Body of pancreas (tissue), 4 donors: ENCODE results near the gene PCNX1. TPM values are rescaled to one million over a fixed set of nuclear protein-coding genes. Genes with fewer than 3 reads are reported as not detected.

Experiments used
- ATAC-seq: fragments of 150-250 bp; one replicate; pipeline ENCODE4 v1.9.1; 2016
- DNase-seq, 4 donors: peaks; one replicate each; pipeline ENCODE4 v3.0.0-alpha.2; 2019
- H3K27ac ChIP-seq, 4 donors: fragments of 200-600 bp; sonication (generic); 1 replicate in 3 of 4; 2 replicates in 1 of 4; pipeline versions ENCODE4 v1.5.1 to v1.6.1; 2016 to 2019; ENCODE audit warnings: mild to moderate bottlenecking in 1 of 4, mixed read lengths in 1 of 4, moderate library complexity in 1 of 4
- H3K27me3 ChIP-seq, 2 donors: fragments of 200-600 bp; sonication (generic); one replicate each; pipeline ENCODE4 v1.6.0; 2016; ENCODE audit warnings: mild to moderate bottlenecking in 1 of 2
- H3K36me3 ChIP-seq, 2 donors: fragments of 200-600 bp; sonication (generic); replicated peaks in 1 of 2; 2 replicates each; pipeline ENCODE4 v1.5.1; 2016; ENCODE audit warnings: low read depth in 2 of 2; ENCODE audit not compliant: insufficient read depth in 1 of 2
- H3K4me1 ChIP-seq: fragments of 200-600 bp; sonication (generic); one replicate; pipeline ENCODE4 v1.6.0; 2016
- H3K4me3 ChIP-seq, 2 donors: fragments of 200-600 bp; sonication (generic); 1 replicate in 1 of 2; 2 replicates in 1 of 2; pipeline ENCODE4 v1.5.1; 2016 to 2019
- H3K9me3 ChIP-seq, 3 donors: fragments of 200-600 bp; sonication (generic); 1 replicate in 2 of 3; 2 replicates in 1 of 3; pipeline ENCODE4 v1.5.1; 2016
- POLR2A ChIP-seq, 3 donors: fragments of 450-650 bp; IDR thresholded peaks; one replicate each; pipeline ENCODE4 v1.6.1; 2016; ENCODE audit warnings: antibody characterized with exemption in 3 of 3, mild to moderate bottlenecking in 2 of 3
- WGBS, 2 donors: methylation state at CpG; one replicate each; pipeline ENCODE4 v1.1.5; 2017; 5-methylcytosine and 5-hydroxymethylcytosine counted together
- intact Hi-C: fragments of 100-400 bp; cut with DNase I; formaldehyde crosslinking; loops from one replicate; pipeline ENCODE4 v1.15.1; 2023
- total RNA-seq, 2 donors: library from RNA; depleted of rRNA; stranded (reverse); fragments of >200 nt; gene quantifications; one replicate each; pipeline ENCODE4 v1.1.0, GENCODE V29; 2016
- TF ChIP-seq, protein P1 (sequence below), 7 experiments: fragments of 450-650 bp in 4 of 7; fragments of 200-600 bp in 3 of 7; sonication (generic) in 3 of 7; IDR thresholded peaks; one replicate each; pipeline ENCODE4 v1.5.1; 2016 to 2019; ENCODE audit warnings: antibody characterized with exemption in 7 of 7

The PCNX1 gene
- total RNA-seq, 2 donors from 2014 or later = 25.4 to 94.3 TPM

DNA sequence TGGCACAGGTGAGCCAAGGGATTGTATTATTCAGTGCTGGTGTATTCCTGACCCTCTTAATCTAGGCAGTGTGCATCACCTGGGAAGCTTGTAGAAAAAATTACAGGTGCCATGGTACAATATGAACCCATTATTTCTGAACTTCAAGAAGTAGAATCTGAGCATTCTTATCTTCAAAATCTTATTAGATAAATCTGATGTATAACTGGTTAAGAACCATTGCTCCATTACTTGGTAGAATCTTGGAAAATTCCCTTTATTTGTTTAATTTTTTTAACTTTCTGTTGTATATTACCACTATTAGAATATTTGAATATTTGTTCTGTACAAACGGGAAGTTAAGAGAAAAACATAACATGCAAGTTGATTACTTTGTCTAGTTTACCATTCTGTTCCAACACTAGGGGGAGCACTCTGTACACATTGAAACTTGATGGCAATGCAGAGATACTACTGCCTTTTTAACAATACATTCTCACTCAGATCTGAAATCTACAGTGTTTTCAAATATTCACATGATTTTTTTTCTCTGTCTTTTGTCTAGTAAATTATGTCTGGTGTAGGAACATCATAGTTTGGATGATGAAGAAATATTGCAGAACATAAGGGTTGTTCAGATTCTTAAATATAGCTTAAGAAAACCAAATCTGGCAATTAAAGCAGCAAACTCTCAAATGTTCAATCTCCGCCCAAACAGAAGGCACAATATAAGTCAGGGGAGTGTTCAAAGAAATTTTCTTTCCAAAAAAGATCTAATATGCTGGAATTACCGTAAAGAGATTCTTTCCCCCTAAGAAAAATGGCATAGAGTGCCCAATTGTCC is 196.6 kb downstream of the PCNX1 start:
- peak in 1 of 4 donors; percentile 33 for DNase-seq
- Histone ChIP-seq H3K4me1 (no peaks in the 10 kb centered on the region), H3K4me3 (no peak overlapping the region), H3K27me3 (no peaks in the 10 kb centered on the region), H3K27ac (no peak overlapping the region), H3K36me3 (peaks cover 0 to 2% of the 10 kb centered on the region in 2 donors), H3K9me3 (no peaks in the 10 kb centered on the region)
- TF ChIP-seq POLR2A (IDR thresholded peaks at IDR 0.05) = no peak
- TF ChIP-seq, protein P1, sequence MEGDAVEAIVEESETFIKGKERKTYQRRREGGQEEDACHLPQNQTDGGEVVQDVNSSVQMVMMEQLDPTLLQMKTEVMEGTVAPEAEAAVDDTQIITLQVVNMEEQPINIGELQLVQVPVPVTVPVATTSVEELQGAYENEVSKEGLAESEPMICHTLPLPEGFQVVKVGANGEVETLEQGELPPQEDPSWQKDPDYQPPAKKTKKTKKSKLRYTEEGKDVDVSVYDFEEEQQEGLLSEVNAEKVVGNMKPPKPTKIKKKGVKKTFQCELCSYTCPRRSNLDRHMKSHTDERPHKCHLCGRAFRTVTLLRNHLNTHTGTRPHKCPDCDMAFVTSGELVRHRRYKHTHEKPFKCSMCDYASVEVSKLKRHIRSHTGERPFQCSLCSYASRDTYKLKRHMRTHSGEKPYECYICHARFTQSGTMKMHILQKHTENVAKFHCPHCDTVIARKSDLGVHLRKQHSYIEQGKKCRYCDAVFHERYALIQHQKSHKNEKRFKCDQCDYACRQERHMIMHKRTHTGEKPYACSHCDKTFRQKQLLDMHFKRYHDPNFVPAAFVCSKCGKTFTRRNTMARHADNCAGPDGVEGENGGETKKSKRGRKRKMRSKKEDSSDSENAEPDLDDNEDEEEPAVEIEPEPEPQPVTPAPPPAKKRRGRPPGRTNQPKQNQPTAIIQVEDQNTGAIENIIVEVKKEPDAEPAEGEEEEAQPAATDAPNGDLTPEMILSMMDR (IDR thresholded peaks at IDR 0.05) = peak; percentile 46 to 74 (median 71)
- 52 to 57% methylated on average over 3 of the region's 3 CpGs for WGBS, 2 donors
- no peak for ATAC-seq
- intact Hi-C loops = no loop called here

DNA sequence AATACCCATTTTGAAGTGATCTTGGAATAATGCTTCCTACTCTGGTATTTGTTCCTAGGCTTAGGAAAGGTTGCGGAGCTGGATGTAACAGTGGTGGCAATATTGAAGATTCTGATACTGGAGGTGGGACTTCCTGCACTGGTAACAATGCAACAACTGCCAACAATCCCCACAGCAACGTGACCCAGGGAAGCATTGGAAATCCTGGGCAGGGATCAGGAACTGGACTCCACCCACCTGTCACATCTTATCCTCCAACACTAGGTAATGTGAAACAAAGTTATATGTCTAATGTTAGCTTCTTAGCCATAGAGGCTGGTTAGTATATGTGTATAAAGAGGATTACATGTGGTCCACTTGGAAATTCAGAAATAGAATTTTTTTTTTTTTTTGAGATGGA is 197.9 kb downstream of the PCNX1 start:
- Histone ChIP-seq H3K27ac (no peak overlapping the region), H3K4me1 (no peaks in the 10 kb centered on the region), H3K9me3 (no peaks in the 10 kb centered on the region), H3K4me3 (no peak overlapping the region), H3K36me3 (peaks cover 8 to 11% of the 10 kb centered on the region in 2 donors), H3K27me3 (no peaks in the 10 kb centered on the region)
- ATAC-seq (no peak), DNase-seq (no peak)
- TF ChIP-seq, protein P1 (IDR thresholded peaks at IDR 0.05) = no peak
- TF ChIP-seq POLR2A (IDR thresholded peaks at IDR 0.05) = no peak
- WGBS, 2 donors = 59 to 60% methylated on average over 2 of the region's 2 CpGs
- intact Hi-C loops = no loop called here

DNA sequence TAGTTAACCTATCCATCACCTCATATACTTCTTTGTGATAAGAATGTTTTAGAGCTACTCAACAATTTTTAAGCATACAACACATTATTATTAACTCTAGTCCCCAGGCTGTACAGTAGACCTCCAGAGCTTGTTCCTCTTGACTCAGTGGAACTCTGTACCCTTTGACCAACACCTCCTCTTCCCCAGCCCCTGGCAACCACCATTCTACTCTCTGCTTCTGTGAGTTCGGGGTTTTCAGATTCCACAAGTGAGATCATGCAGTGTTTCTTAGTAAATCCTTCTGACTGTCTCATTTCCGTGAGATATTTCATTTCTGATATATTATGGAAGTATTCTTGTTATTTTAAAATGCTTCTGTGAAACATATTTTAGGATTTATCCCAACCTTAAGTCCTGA is 200.7 kb downstream of the PCNX1 start:
- H3K27ac ChIP-seq = no peak overlapping the region
- H3K4me3 ChIP-seq = no peak overlapping the region
- intact Hi-C loops = no loop called here
- TF ChIP-seq, protein P1 (IDR thresholded peaks at IDR 0.05) = no peak
- TF ChIP-seq POLR2A (IDR thresholded peaks at IDR 0.05) = no peak
- H3K4me1 ChIP-seq = no peaks in the 10 kb centered on the region
- H3K36me3 ChIP-seq = peaks cover 8 to 13% of the 10 kb centered on the region in 2 donors
- no peaks in the 10 kb centered on the region for H3K9me3 ChIP-seq
- H3K27me3 ChIP-seq = no peaks in the 10 kb centered on the region
- ATAC-seq (no peak), DNase-seq (no peak)
- 94 to 95% methylated on average over 2 of the region's 2 CpGs for WGBS, 2 donors

DNA sequence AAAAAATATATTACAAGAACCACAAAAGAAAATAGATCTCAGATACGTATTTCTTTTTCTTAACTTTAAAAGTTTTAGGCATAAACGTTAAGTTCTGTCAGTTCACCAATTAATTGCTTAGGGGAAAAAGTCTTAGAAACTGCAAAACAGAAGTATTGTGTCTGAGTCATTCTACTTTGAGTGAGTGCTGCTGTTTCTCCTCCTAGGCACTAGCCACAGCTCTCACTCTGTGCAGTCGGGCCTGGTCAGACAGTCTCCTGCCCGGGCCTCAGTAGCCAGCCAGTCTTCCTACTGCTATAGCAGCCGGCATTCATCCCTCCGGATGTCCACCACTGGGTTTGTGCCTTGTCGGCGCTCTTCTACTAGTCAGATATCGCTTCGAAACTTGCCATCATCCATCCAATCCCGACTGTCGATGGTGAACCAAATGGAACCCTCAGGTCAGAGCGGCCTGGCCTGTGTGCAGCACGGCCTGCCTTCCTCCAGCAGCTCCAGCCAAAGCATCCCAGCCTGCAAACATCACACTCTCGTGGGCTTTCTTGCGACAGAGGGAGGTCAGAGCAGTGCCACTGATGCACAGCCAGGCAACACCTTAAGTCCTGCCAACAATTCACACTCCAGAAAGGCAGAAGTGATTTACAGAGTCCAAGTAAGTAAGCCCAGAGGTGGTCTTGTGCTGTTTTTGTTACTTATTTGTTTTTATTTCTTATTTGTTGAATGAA is 201.3 kb downstream of the PCNX1 start:
- TF ChIP-seq POLR2A (IDR thresholded peaks at IDR 0.05) = no peak
- TF ChIP-seq, protein P1 (IDR thresholded peaks at IDR 0.05) = no peak
- ATAC-seq = no peak
- 85 to 86% methylated on average over 16 of the region's 16 CpGs for WGBS, 2 donors
- no peaks in the 10 kb centered on the region for H3K9me3 ChIP-seq
- intact Hi-C loops = no loop called here
- no peaks in the 10 kb centered on the region for H3K27me3 ChIP-seq
- H3K36me3 ChIP-seq = peaks cover 8 to 13% of the 10 kb centered on the region in 2 donors
- no peak overlapping the region for H3K4me3 ChIP-seq
- DNase-seq = no peak
- H3K27ac ChIP-seq = no peak overlapping the region
- H3K4me1 ChIP-seq = no peaks in the 10 kb centered on the region
